Measurements from ENCODE around the gene ZSWIM7. TPM values are rescaled to one million over a fixed set of nuclear protein-coding genes. Genes with fewer than 3 reads are reported as not detected.

ZSWIM7 gene
- total RNA-seq, 1 experiment from 2014 or later: 41.3 TPM

- peaks cover 5% of the 10 kb centered on the region; the same call in 1 of the 2 replicates for H3K9me3 Mint-ChIP-seq
- TF ChIP-seq ZSCAN18 (CRISPR knock-in tag; IDR thresholded peaks at IDR 0.05): no peak
- TF ChIP-seq ARID4B (CRISPR knock-in tag; IDR thresholded peaks at IDR 0.05; ENCODE audit: borderline replicate concordance): no peak
- TF ChIP-seq AFF4 (CRISPR knock-in tag; IDR thresholded peaks at IDR 0.05; ENCODE audit: borderline replicate concordance): no peak
- TF ChIP-seq AR (CRISPR knock-in tag; IDR thresholded peaks at IDR 0.05): no peak
- peaks cover 14% of the 10 kb centered on the region for H3K4me1 Mint-ChIP-seq
- ChIA-PET CTCF (no interaction called here), POLR2A (no interaction called here)
- DNase-seq (ENCODE audit: low spot score) (no peak), ATAC-seq (no peak)
- H3K27me3 Mint-ChIP-seq (ENCODE audit: low read depth): no peaks in the 10 kb centered on the region
- peaks cover 87% of the 10 kb centered on the region for H3K36me3 Mint-ChIP-seq
- H3K4me3 Mint-ChIP-seq: no peak overlapping the region
- H3K27ac Mint-ChIP-seq: peak overlapping the region; percentile 63; the same call in 1 of the 2 replicates
Observed at GRCh38 chr17:16033729-16034349, 34.3 kb upstream of the ZSWIM7 start.

- ATAC-seq (no peak), DNase-seq (ENCODE audit: low spot score) (no peak)
- Mint-ChIP-seq H3K4me3 (no peak overlapping the region), H3K4me1 (no peaks in the 10 kb centered on the region), H3K9me3 (no peaks in the 10 kb centered on the region), H3K27ac (peak overlapping the region; percentile 23; the same call in 1 of the 2 replicates), H3K36me3 (peaks cover 90% of the 10 kb centered on the region), H3K27me3 (ENCODE audit: low read depth) (no peaks in the 10 kb centered on the region)
- ChIA-PET CTCF (no interaction called here), POLR2A (no interaction called here)
- TF ChIP-seq NR1H2 (CRISPR knock-in tag; IDR thresholded peaks at IDR 0.05): no peak
- TF ChIP-seq ZNF121 (CRISPR knock-in tag; IDR thresholded peaks at IDR 0.05): no peak
- TF ChIP-seq GTF2I (CRISPR knock-in tag; conservative IDR thresholded peaks at IDR 0.05): no peak
- TF ChIP-seq USF2 (CRISPR knock-in tag; IDR thresholded peaks at IDR 0.05): no peak
- TF ChIP-seq ZNF219 (CRISPR knock-in tag; IDR thresholded peaks at IDR 0.05; ENCODE audit: borderline replicate concordance): no peak
- no peak for TF ChIP-seq FOXP4 (CRISPR knock-in tag; IDR thresholded peaks at IDR 0.05)
Observed at GRCh38 chr17:16027708-16028584, 28.4 kb upstream of the ZSWIM7 start.

Measured in WTC11 (cell line).